H1 (cell line): ENCODE measurements around the gene TTC4. TPM values are rescaled to one million over a fixed set of nuclear protein-coding genes. Genes with fewer than 3 reads are reported as not detected.

Source experiments
- CTCF ChIA-PET: fragments of 300-600 bp; sonication (Branson Sonifier 250); formaldehyde crosslinking; loops from one replicate; lab custom pipeline; 2021; ENCODE audit not compliant: partially characterized antibody; lab: Charles Lee
- POLR2A ChIA-PET: fragments of 300-600 bp; sonication (Branson Sonifier 250); formaldehyde crosslinking; loops from one replicate; lab custom pipeline; 2021; ENCODE audit warnings: inconsistent platforms; ENCODE audit not compliant: partially characterized antibody; lab: Charles Lee
- DNase-seq, 2 experiments: peaks; one replicate each; pipeline versions ENCODE4 v3.0.0 to v3.0.0-alpha.2; 2010 to 2022; ENCODE audit warnings: low spot score in 2 of 2, low read depth in 1 of 2, mixed read lengths in 1 of 2
- FAIRE-seq: peaks from 2 replicates; lab custom pipeline; 2011; peaks lifted over from hg19 to GRCh38; lab: Jason Lieb, UNC
- H2AFZ ChIP-seq: 2 replicates; pipeline ENCODE4 v1.8.1; 2012; ENCODE audit warnings: low read length, inconsistent platforms
- H2AK5ac ChIP-seq: 2 replicates; pipeline ENCODE4 v1.6.1; 2013; ENCODE audit warnings: low read depth, low read length
- H2BK120ac ChIP-seq: replicated peaks from 2 replicates; pipeline ENCODE3; 2013; ENCODE audit warnings: low read depth, low read length, inconsistent platforms
- H2BK12ac ChIP-seq: 2 replicates; pipeline ENCODE4 v1.6.1; 2013; ENCODE audit warnings: low read depth, low read length
- H2BK15ac ChIP-seq: 2 replicates; pipeline ENCODE4 v1.6.1; 2013; ENCODE audit warnings: low read length
- H2BK20ac ChIP-seq: 2 replicates; pipeline ENCODE4 v1.6.1; 2013; ENCODE audit warnings: low read length
- H2BK5ac ChIP-seq: 2 replicates; pipeline ENCODE4 v1.6.1; 2013; ENCODE audit warnings: low read depth, low read length
- H3K14ac ChIP-seq: 2 replicates; pipeline ENCODE4 v1.6.1; 2013; ENCODE audit warnings: inconsistent platforms; ENCODE audit not compliant: insufficient read length
- H3K18ac ChIP-seq: 2 replicates; pipeline ENCODE4 v1.6.1; 2013; ENCODE audit warnings: low read length; ENCODE audit errors: extremely low read depth
- H3K23ac ChIP-seq: 2 replicates; pipeline ENCODE4 v1.6.1; 2013; ENCODE audit warnings: inconsistent platforms; ENCODE audit not compliant: insufficient read length
- H3K23me2 ChIP-seq: 2 replicates; pipeline ENCODE4 v1.6.1; 2013; ENCODE audit warnings: low read depth, low read length
- H3K27ac ChIP-seq: 2 replicates; pipeline ENCODE4 v1.6.1; 2011; ENCODE audit warnings: low read depth, low read length, inconsistent platforms
- H3K27me3 ChIP-seq, 4 experiments: replicated peaks in 1 of 4; 1 replicate in 1 of 4; 2 replicates in 3 of 4; pipeline versions ENCODE4 v1.6.1 to v1.8.1; 2011 to 2013; ENCODE audit warnings: low read length in 3 of 4, mild to moderate bottlenecking in 3 of 4, inconsistent platforms in 2 of 4, mixed read lengths in 2 of 4, moderate library complexity in 1 of 4; ENCODE audit not compliant: control insufficient read depth in 3 of 4, insufficient read depth in 3 of 4; ENCODE audit errors: extremely low read depth in 1 of 4
- H3K36me3 ChIP-seq, 4 experiments: 2 replicates each; pipeline versions ENCODE4 v1.6.1 to v1.8.1; 2011 to 2013; ENCODE audit warnings: mild to moderate bottlenecking in 4 of 4, low read length in 3 of 4, moderate library complexity in 2 of 4, control low read depth in 1 of 4, inconsistent platforms in 1 of 4; ENCODE audit not compliant: insufficient read depth in 4 of 4, control insufficient read depth in 2 of 4
- H3K4ac ChIP-seq: replicated peaks from 2 replicates; pipeline ENCODE3; 2013; ENCODE audit warnings: low read length, low read depth, mixed read lengths, inconsistent platforms; ENCODE audit not compliant: insufficient read length
- H3K4me1 ChIP-seq, 4 experiments: replicated peaks in 1 of 4; 1 replicate in 1 of 4; 2 replicates in 3 of 4; pipeline versions ENCODE4 v1.6.1 to v1.8.1; 2011 to 2013; ENCODE audit warnings: low read length in 3 of 4, inconsistent platforms in 2 of 4, mixed read lengths in 1 of 4; ENCODE audit not compliant: insufficient read depth in 4 of 4, control insufficient read depth in 3 of 4
- H3K4me2 ChIP-seq, 2 experiments: 2 replicates each; pipeline versions ENCODE4 v1.6.1 to v1.8.1; 2011 to 2013; ENCODE audit warnings: low read depth in 2 of 2, low read length in 2 of 2, control low read depth in 1 of 2, inconsistent platforms in 1 of 2, mild to moderate bottlenecking in 1 of 2; ENCODE audit not compliant: insufficient read depth in 1 of 2
- H3K4me3 ChIP-seq, 4 experiments: fragments of 200-600, 300-600 bp in 1 of 4; sonication (generic), shearing (Covaris generic), sonication (Bioruptor Twin) in 1 of 4; 2 replicates each; pipeline versions ENCODE4 v1.5.1 to v1.8.1; 2011 to 2016; ENCODE audit warnings: low read length in 4 of 4, low read depth in 3 of 4, control low read depth in 2 of 4, inconsistent platforms in 2 of 4, mild to moderate bottlenecking in 2 of 4, mixed read lengths in 1 of 4, moderate library complexity in 1 of 4; ENCODE audit not compliant: insufficient read depth in 2 of 4; ENCODE audit errors: extremely low read depth in 1 of 4
- H3K56ac ChIP-seq: replicated peaks from 2 replicates; pipeline ENCODE3; 2013; ENCODE audit warnings: low read depth, mild to moderate bottlenecking, mixed read lengths, low read length, inconsistent platforms; ENCODE audit not compliant: insufficient read length
- H3K79me1 ChIP-seq: 2 replicates; pipeline ENCODE4 v1.6.1; 2013; ENCODE audit warnings: low read depth, low read length, control low read depth
- H3K79me2 ChIP-seq, 2 experiments: 2 replicates each; pipeline versions ENCODE4 v1.6.1 to v1.8.1; 2012 to 2013; ENCODE audit warnings: low read length in 2 of 2, mild to moderate bottlenecking in 2 of 2, inconsistent platforms in 1 of 2; ENCODE audit not compliant: insufficient read depth in 2 of 2, control insufficient read depth in 1 of 2
- H3K9ac ChIP-seq, 4 experiments: replicated peaks in 1 of 4; 1 replicate in 1 of 4; 2 replicates in 3 of 4; pipeline versions ENCODE4 v1.6.1 to v1.8.1; 2011 to 2013; ENCODE audit warnings: low read depth in 3 of 4, low read length in 3 of 4, control low read depth in 2 of 4, mild to moderate bottlenecking in 2 of 4, moderate library complexity in 2 of 4, inconsistent platforms in 1 of 4; ENCODE audit errors: extremely low read depth in 1 of 4
- H3K9me3 ChIP-seq, 2 experiments: 2 replicates each; pipeline versions ENCODE4 v1.6.1 to v1.8.1; 2012 to 2013; ENCODE audit warnings: mild to moderate bottlenecking in 2 of 2, moderate library complexity in 2 of 2, control low read depth in 1 of 2, inconsistent platforms in 1 of 2, low read depth in 1 of 2, low read length in 1 of 2, mixed read lengths in 1 of 2; ENCODE audit not compliant: insufficient read depth in 2 of 2
- H4K20me1 ChIP-seq, 2 experiments: replicated peaks in 1 of 2; 2 replicates each; pipeline versions ENCODE3 to v1.8.1; 2011 to 2013; ENCODE audit warnings: inconsistent platforms in 2 of 2, low read length in 2 of 2, mild to moderate bottlenecking in 1 of 2; ENCODE audit not compliant: insufficient read depth in 2 of 2, control insufficient read depth in 1 of 2
- H4K5ac ChIP-seq: 2 replicates; pipeline ENCODE4 v1.6.1; 2013; ENCODE audit warnings: low read length, low read depth, mixed read lengths, inconsistent platforms; ENCODE audit not compliant: insufficient read length
- H4K8ac ChIP-seq: 2 replicates; pipeline ENCODE4 v1.8.0; 2013; ENCODE audit warnings: mild to moderate bottlenecking, moderate library complexity, low read length, inconsistent platforms; ENCODE audit not compliant: insufficient read depth; ENCODE audit errors: extremely low read depth
- H4K91ac ChIP-seq: replicated peaks from 2 replicates; pipeline ENCODE3; 2013; ENCODE audit warnings: low read length, mixed read lengths, inconsistent platforms; ENCODE audit not compliant: insufficient read length
- BRCA1 ChIP-seq: IDR thresholded peaks from 2 replicates; pipeline ENCODE4 v1.6.1; 2012; ENCODE audit warnings: low read depth, low read length, improper control_type of control experiment
- CBX8 ChIP-seq: fragments of 300-800, 300-1000 bp; sonication (generic); IDR thresholded peaks from 2 replicates; pipeline ENCODE4 v1.7.1; 2016; ENCODE audit warnings: low read depth, low read length, borderline replicate concordance
- CREB1 ChIP-seq: IDR thresholded peaks from 2 replicates; pipeline ENCODE4 v1.6.1; 2012; ENCODE audit warnings: inconsistent platforms
- RNF2 ChIP-seq: fragments of 200-900, 300-1000 bp; sonication (generic); IDR thresholded peaks from 2 replicates; pipeline ENCODE4 v1.7.1; 2016; ENCODE audit warnings: borderline replicate concordance, low read depth, mild to moderate bottlenecking, antibody characterized with exemption, low read length; ENCODE audit not compliant: poor library complexity, severe bottlenecking; ENCODE audit errors: missing control alignments
- TAF1 ChIP-seq: IDR thresholded peaks from 2 replicates; pipeline ENCODE4 v1.6.1; 2011; ENCODE audit warnings: mild to moderate bottlenecking, low read depth, low read length
- ZNF274 ChIP-seq: IDR thresholded peaks from 2 replicates; pipeline ENCODE4 v1.7.0; 2012; ENCODE audit warnings: low read length, borderline replicate concordance; ENCODE audit errors: extremely low read depth
- WGBS, 2 experiments: shearing (Covaris generic) in 1 of 2; methylation state at CpG; one replicate each; pipeline versions ENCODE4 v1.1.6 to v1.1.7; 2013 to 2015; ENCODE audit warnings: low lambda C conversion rate in 2 of 2, mixed read lengths in 2 of 2, inconsistent platforms in 1 of 2, low coverage in 1 of 2, missing lambda C conversion rate in 1 of 2; ENCODE audit not compliant: insufficient replicate concordance in 2 of 2, insufficient coverage in 1 of 2, insufficient read length in 1 of 2; ENCODE audit errors: extremely low coverage in 1 of 2, missing lambda C conversion rate in 1 of 2; 5-methylcytosine and 5-hydroxymethylcytosine counted together
- polyA plus RNA-seq, 7 experiments: library from polyadenylated mRNA; depleted of rRNA in 3 of 7; stranded (reverse) in 5 of 7; unstranded in 2 of 7; fragments of >200 nt in 5 of 7; fragments of 200-250 nt in 2 of 7; gene quantifications; 1 replicate in 5 of 7; 2 replicates in 1 of 7; 4 replicates in 1 of 7; pipeline versions ENCODE4 v1.2.1 to v1.2.3, GENCODE V29; 2011 to 2013; ENCODE audit warnings: missing spikeins in 2 of 7, mixed read lengths in 2 of 7
- total RNA-seq: library from RNA; stranded (reverse); fragmentation: NEBNext Ultra II Directional; extraction: Animal tissue kit (Norgen Biotek cat#: 25700); gene quantifications from 2 replicates; pipeline ENCODE4 v1.2.1, GENCODE V29; 2021

Gene TTC4
- total and polyA plus RNA-seq, 2 of the 8 experiments (the other 6 are each of a cell fraction or from before 2014, with no cell fraction given) = 21.0 to 25.1 TPM

DNA sequence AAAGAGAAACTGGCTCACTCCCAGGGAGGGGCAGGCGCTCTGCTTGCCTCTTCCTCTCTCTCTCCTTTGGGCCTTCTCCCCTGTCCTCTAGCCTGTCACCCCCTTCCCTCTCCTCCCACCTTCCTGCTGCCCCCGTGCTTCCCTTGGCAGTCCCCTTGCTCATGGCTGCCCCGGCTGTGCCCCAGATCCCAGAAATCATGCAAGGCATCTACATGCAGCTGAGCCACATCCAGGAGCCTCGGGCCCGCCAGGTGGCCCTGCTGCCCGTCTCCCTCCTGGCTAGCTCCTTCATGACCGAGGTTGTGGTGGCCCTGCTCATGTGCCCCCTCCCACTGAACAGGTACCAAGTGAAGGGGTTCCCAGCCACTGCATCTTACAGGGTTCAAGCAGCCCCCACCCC, 36.0 kb upstream of the TTC4 start:
- H3K23me2 ChIP-seq = no peaks in the 10 kb centered on the region
- no peaks in the 10 kb centered on the region for H3K9me3 ChIP-seq
- no peak overlapping the region for H3K14ac ChIP-seq
- H4K5ac ChIP-seq = no peak overlapping the region
- 0 out of 2 replicates have a peak overlapping the region, but pooled peaks have one; percentile 17 for H2BK12ac ChIP-seq
- no peak overlapping the region for H3K56ac ChIP-seq
- H4K8ac ChIP-seq = no peak overlapping the region
- H4K20me1 ChIP-seq = no peaks in the 10 kb centered on the region
- no peak overlapping the region for H3K4ac ChIP-seq
- no peaks in the 10 kb centered on the region for H3K79me1 ChIP-seq
- H3K23ac ChIP-seq = no peak overlapping the region
- no peak overlapping the region for H4K91ac ChIP-seq
- no peak overlapping the region for H3K18ac ChIP-seq
- H3K4me1 ChIP-seq = peaks cover 0 to 9% (median 3%) of the 10 kb centered on the region in 4 experiments; a peak in 3 of 7 replicates
- no peak overlapping the region for H2AFZ ChIP-seq
- DNase-seq (no peak), FAIRE-seq (no peak)
- no peak overlapping the region for H3K9ac ChIP-seq
- H2BK20ac ChIP-seq = no peak overlapping the region
- no peaks in the 10 kb centered on the region for H3K79me2 ChIP-seq
- H2BK5ac ChIP-seq = no peak overlapping the region
- no peak overlapping the region for H3K27ac ChIP-seq
- H3K4me3 ChIP-seq = no peak overlapping the region
- no peak overlapping the region for H3K4me2 ChIP-seq
- ChIA-PET CTCF (interaction anchor here (0.5 to 5.6 kb wide), 9 partner anchors 9 to 168 kb away, joined by 3 to 33 read pairs (median 4); partner anchors contain the start of genes TTC22 and TTC4), POLR2A (interaction anchor here (1.7 to 1.8 kb wide), 2 partner anchors 36 to 83 kb away, joined by 3 to 4 read pairs; partner anchors contain the start of gene TTC4)
- H3K27me3 ChIP-seq = no peaks in the 10 kb centered on the region
- H3K36me3 ChIP-seq = no peaks in the 10 kb centered on the region
- TF ChIP-seq TAF1 (no peak), ZNF274 (no peak), CBX8 (no peak), CREB1 (no peak), BRCA1 (no peak), RNF2 (no peak)
- H2AK5ac ChIP-seq = no peak overlapping the region
- H2BK15ac ChIP-seq = no peak overlapping the region
- H2BK120ac ChIP-seq = no peak overlapping the region
- WGBS, 2 experiments = 78% methylated on average over 6 of the region's 7 CpGs; no CpG with 5 or more reads in 1 of the 2 experiments
